Measurements from ENCODE around the gene TMC2.
"Not testable (repeated sequence)": the region's sequence is repeated elsewhere in the genome, so short reads cannot be mapped to it uniquely, and the experiment has no call there.

The TMC2 gene

DNA sequence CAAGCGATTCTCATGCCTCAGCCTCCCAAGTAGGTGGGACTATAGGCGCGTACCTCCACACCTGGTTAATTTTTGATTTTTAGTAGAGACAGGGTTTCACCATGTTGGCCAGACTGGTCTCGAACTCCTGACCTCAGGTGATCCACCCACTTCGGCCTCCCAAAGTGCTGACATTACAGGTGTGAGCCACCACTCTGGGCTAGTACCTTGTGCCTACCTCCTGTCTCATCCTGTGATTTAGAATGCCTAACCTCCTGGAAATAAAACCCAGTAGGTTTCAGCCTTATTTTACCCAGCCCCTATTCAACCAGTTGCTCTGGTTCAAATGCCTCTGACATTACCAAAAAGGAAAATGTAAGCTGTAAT is 10.2 kb upstream of the TMC2 start:
- not testable (repeated sequence) for DNase-seq (ENCODE audit: low read depth, low spot score)

DNA sequence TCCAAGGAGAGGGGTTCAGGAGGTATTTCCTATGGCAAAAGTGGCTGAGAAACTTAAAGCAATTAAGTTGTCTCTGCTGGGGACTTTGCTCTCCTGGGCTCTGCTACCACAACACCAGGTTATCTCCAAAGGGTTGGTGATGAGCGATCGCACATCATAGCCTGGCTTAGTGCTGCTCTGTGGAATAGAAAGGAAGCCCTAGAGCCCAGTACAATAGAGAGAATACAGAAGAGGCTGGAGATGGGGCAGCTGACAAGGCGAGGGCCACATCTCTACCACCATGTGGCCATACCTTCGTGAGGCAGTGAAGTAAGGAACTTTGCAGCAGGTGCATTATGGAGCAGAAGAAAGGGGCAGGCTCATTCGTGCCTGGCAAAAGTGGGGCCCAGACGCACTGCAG is 8.6 kb upstream of the TMC2 start:
- no peak for DNase-seq (ENCODE audit: low read depth, low spot score)

GRCh38 chr20:2528671-2529271 is 7.6 kb upstream of the TMC2 start:
- DNase-seq (ENCODE audit: low read depth, low spot score) = no peak

DNA sequence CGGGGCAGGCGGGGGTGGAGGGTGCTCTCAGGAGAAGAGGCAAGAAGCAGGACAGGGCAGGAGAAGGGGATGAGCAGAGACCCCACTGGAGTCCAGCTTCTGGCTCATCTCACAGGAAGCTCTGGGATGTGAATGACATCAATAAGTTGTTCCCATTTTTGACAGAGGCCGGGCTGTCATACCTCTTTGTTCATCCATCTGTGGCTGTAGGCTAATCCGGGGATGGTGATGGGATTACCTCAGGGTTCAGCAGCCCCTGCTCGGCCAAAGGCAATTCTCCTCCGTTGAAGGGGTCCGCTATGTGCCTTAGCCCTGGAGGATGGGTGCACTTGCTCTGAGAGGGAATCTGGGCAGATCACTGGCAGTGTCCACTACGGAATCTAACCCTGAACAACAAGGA is 3.3 kb upstream of the TMC2 start:
- no peak for DNase-seq (ENCODE audit: low read depth, low spot score)

DNA sequence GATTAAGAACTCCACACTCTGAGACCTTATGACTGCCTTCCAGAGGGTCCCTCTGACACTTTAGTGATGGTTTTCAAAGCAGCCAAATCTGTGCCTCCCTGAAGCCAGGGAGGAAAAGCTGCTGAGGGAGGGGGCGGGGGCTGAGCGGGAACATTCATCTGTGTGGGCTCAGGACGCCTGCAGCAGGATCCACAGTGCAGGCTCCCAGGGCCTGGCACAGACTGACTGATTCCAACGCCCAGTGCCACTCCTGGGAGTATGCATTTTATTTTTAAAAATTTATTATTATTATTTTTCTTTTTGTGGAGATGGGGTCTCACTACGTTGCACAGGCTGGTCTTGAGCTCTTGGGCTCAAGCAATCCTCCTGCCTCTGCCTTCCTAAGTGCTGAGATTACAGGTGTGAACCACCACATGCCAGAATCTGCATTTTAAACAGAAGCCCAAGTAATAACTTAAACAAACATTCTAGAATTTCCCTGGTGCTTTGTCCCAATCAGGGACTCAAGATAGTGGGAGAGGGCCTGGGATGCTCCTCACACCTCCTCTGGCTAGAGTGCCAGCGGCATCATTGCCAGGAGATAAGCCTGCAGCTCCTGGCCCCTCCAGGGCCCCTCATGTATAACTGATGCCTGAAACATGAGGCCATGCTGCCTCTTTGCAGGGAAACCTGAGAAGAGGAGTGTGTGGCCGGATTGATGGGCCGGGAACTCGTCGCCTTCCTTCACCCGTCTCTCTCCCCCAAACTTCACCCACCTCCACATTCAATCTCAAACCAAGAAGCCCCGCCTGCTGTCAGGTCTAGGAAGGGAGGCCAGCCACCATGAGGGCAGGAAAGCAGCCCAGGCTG is 438 bp upstream of the TMC2 start:
- no peak for DNase-seq (ENCODE audit: low read depth, low spot score)

GRCh38 chr20:2537101-2537500 is 728 bp downstream of the TMC2 start:
- DNase-seq (ENCODE audit: low read depth, low spot score) = no peak

- no peak for DNase-seq (ENCODE audit: low read depth, low spot score)
These were observed 2.0 kb downstream of the TMC2 start for GRCh38 chr20:2538356-2538755.

DNA sequence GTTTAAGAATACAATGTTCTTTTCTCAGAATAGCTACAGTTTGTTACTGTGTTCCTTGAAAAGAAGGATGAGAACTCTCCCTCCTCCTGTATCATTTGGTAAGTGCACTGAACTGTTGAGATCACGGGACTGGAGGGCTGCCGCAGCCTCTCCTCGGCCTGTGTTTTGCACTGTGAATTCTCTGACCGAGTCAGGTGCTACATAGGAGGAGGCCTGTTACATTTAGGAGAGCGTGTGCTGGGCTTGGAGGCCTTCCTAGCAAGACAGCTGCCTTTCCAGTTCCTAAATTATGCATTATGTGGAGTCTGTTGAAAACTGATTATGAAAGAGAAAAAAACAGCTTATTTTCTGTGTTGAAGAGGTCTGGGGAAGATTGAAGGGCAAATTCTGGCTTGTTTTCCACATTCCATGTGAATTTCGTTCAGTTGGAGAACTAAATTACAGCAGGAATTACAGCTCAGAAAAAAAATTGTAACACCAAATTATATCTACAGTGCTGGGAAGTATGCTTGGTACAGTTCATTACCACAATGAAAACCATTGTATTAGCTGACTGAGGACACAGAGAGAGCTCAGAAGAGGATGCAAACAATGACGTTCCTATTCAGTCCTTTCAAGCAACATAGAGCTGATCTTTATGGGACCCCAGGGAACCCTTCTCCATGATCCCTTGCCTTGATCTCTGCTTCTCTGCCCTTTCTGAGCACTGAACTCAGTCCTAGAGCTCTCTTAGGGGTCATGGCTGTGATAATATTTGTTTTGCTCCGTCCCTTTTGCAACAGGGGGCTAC is 2.8 kb downstream of the TMC2 start:
- no peak for DNase-seq (ENCODE audit: low read depth, low spot score)

DNA sequence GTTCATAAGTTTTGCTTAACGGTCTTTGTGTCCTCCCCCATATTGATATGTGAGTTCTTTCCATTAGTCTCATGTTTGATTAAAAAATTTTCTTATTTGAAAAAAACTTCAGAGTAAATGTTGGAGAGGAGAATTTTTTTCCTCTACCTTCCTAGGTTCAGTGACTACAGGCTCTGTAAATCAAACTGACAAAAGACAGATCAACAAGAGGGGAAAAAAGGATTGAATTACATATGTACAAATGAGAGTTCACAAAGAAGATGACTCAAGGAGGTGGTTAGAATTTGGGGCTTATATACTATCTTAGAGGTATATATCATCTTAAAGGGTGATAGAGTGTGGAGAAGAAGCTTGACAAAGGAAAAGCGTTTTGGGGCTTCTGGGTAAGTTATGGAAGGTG is 5.6 kb downstream of the TMC2 start:
- DNase-seq (ENCODE audit: low read depth, low spot score) = no peak

DNA sequence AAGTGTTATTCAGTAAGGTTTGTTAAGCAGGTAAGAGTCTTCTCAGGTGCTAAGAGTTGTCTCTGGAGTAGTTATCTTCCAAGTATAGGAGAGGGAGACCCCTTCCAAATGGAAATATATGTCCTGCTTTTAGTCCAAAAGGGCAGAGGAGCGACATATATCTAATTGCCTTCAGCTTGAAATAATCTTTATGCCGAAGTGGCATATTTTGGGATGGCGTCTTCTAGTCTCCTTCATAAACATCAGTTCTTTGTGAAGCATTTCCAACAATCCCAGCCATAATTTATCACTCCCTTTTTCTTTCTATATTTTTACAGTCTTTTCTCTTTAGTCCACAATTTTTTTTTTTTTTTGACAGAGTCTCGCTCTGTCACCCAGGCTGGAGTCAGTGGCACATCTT is 6.0 kb downstream of the TMC2 start:
- DNase-seq (ENCODE audit: low read depth, low spot score) = no peak

DNA sequence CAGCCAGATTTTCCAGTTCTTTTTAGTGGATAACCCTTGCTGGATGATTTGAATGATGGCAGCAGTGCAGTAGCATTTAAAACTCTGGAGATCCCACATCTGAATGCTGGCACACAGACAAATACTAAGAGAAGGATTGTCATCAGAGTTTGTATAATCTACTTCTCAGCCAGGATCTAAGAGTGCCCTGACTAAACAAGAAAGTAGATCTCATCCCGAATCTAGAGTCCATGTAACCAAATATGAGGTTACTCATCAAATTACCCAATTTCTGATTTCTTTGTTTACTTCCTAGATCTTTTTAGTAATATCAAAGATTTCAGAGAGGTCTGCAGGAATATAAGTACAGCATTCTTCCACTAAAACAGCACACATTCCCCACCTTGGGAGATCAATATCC is 7.8 kb downstream of the TMC2 start:
- DNase-seq (ENCODE audit: low read depth, low spot score) = no peak

GRCh38 chr20:2545594-2545993 is 9.2 kb downstream of the TMC2 start:
- no peak for DNase-seq (ENCODE audit: low read depth, low spot score)

DNA sequence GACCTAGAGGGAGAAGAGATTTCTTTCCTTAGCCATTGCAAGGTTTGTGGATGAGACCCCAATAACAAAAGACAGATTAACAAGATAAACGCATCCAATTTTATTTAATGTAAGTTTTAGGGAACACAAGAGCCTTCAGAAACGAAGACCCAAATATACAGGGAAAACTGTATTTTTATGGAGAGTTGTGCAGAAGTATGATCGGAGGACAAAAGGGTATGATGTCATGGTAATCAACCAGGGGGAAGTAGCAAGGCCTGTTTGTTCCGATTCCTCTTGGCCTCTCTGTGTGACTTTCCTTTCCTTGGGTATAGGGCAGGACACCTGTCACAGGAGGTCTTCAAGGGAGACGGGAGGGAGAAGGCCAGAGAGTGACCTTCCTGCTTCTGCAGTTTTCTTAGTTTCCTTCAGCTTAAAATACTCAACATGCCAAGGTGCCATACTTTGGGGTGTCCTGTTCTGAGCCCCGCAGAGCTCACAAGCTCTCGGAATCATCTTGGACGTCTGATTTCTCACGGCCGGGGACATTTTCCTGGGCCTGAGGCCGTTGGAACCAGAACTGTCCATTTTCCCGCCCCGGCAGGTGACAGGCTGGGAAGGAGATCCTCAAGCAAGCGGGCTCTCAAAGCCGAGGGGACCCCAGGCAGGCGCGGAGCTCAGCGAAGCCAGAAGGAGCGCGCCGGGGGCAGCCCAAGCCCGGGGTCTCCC is 21.7 kb downstream of the TMC2 start:
- no peak for DNase-seq (ENCODE audit: low read depth, low spot score)

DNA sequence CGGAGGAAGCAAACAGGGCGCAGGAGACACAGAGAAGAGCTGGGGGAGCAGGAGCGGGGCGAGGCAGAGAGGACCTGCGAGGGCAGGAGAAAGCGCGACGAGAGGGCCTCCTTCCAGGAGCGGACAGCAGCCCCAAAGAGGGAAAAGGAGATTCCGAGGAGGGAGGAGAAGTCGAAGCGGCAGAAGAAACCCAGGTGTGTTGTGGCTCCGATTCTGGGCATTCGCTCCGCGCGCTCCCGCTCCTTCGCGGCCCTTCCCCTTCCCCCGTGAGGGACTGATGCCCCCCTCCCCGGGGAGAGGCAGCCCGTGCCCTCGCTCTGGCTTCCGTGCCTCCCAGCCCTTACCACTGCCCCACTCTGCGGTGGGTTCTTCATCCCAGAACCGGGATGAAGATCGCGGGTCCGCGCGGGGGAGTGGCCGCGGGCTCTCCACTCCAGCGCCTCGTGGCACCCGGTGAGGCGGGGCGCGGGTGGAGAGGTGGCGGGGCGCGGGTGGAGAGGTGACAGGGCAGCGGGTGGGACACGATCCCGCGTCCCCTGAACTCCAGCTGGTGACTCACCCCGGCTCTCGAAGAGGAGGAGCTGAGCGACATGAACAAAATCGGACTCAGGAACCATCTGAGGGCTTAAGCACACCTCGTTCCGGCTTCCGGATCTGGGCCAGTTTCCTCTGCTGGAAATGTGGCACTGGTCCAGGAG is 22.4 kb downstream of the TMC2 start:
- no peak for DNase-seq (ENCODE audit: low read depth, low spot score)

- no peak for DNase-seq (ENCODE audit: low read depth, low spot score)
These were observed 22.9 kb downstream of the TMC2 start for GRCh38 chr20:2559279-2559626.

- DNase-seq (ENCODE audit: low read depth, low spot score) = no peak
These were observed 23.3 kb downstream of the TMC2 start for GRCh38 chr20:2559651-2560050.

DNA sequence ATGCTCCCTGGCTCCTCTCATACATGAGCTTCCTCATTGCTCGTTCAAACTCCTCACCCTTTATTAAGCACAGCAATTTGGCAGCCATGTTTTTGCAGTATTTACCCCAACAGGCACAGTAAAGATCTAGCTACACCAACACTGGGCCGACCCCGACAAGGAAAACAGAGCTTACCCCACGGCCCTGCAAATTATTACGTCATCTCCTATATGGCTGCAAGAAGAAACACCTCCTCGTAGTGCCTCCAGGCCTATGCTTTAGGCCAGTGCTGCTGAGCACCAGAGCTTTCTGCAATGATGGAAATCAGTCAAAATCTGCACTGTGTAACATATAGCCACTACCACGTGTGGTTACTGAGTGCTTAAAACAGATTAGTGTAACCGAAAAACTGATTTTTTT is 26.7 kb downstream of the TMC2 start:
- no peak for DNase-seq (ENCODE audit: low read depth, low spot score)

GRCh38 chr20:2564406-2564805 is 28.0 kb downstream of the TMC2 start:
- no peak for DNase-seq (ENCODE audit: low read depth, low spot score)

- no peak for DNase-seq (ENCODE audit: low read depth, low spot score)
These were observed 39.3 kb downstream of the TMC2 start for GRCh38 chr20:2575682-2576081.

DNA sequence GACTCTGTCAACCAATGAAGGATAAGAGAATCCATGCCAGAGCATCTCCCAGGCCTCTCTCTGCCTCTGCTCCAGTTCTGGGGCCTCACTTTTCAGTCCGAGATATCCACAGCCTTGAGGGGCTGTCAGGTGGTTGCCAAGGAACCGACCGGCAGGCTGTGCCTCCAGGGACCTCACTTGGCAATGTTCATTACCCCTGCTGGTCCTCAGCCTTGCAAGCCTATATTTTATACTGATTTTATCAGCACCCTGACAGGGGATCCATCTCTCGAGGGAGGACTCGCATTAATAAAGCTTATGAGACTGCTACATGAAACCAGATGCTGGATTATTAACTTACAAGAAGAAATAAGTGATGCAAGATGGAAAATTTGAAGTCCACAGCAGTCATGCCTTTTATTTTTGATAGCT is 39.9 kb downstream of the TMC2 start:
- no peak for DNase-seq (ENCODE audit: low read depth, low spot score)

GRCh38 chr20:2578475-2579192 is 42.3 kb downstream of the TMC2 start:
- DNase-seq (ENCODE audit: low read depth, low spot score) = no peak

All from smooth muscle cell of the brain vasculature (primary cell).